ENCODE data around the gene ZC3H6.

The ZC3H6 gene

GRCh38 chr2:112275311-112275886 is at the start of gene ZC3H6:
TSS of gene ZC3H6 (plus strand) at chr2:112275597. CDS start at chr2:112275995, 398 bp downstream.
- DNase-seq (ENCODE audit: low read depth): peak; percentile 99

GRCh38 chr2:112229348-112229747 is 46.0 kb upstream of the ZC3H6 start:
- no peak for DNase-seq (ENCODE audit: low read depth)

- no peak for DNase-seq (ENCODE audit: low read depth)
These were observed 45.0 kb upstream of the ZC3H6 start for GRCh38 chr2:112230371-112230770.

GRCh38 chr2:112239862-112240261 is 35.5 kb upstream of the ZC3H6 start:
- DNase-seq (ENCODE audit: low read depth): no peak

- no peak for DNase-seq (ENCODE audit: low read depth)
These were observed 33.0 kb upstream of the ZC3H6 start for GRCh38 chr2:112242384-112242783.

- no peak for DNase-seq (ENCODE audit: low read depth)
These were observed 32.2 kb upstream of the ZC3H6 start for GRCh38 chr2:112243233-112243632.

GRCh38 chr2:112244854-112245253 is 30.5 kb upstream of the ZC3H6 start:
- no peak for DNase-seq (ENCODE audit: low read depth)

- no peak for DNase-seq (ENCODE audit: low read depth)
These were observed 24.1 kb upstream of the ZC3H6 start for GRCh38 chr2:112251271-112251670.

GRCh38 chr2:112253261-112253815 is 22.1 kb upstream of the ZC3H6 start:
- DNase-seq (ENCODE audit: low read depth): no peak

- DNase-seq (ENCODE audit: low read depth): peak; percentile 91
These were observed 20.7 kb upstream of the ZC3H6 start, which contains the start of gene ZC3H8 for GRCh38 chr2:112254466-112255240. TSS of gene ZC3H8 (minus strand) at chr2:112255042. CDS start at chr2:112254981, 61 bp downstream.

GRCh38 chr2:112255875-112256274 is 19.5 kb upstream of the ZC3H6 start:
- DNase-seq (ENCODE audit: low read depth): no peak

- DNase-seq (ENCODE audit: low read depth): no peak
These were observed 18.7 kb upstream of the ZC3H6 start for GRCh38 chr2:112256654-112257053.

GRCh38 chr2:112257575-112257974 is 17.8 kb upstream of the ZC3H6 start:
- DNase-seq (ENCODE audit: low read depth): no peak

- DNase-seq (ENCODE audit: low read depth): peak; percentile 69
These were observed 15.7 kb upstream of the ZC3H6 start for GRCh38 chr2:112259509-112260294.

- no peak for DNase-seq (ENCODE audit: low read depth)
These were observed 15.1 kb upstream of the ZC3H6 start for GRCh38 chr2:112260295-112260625.

- no peak for DNase-seq (ENCODE audit: low read depth)
These were observed 12.5 kb upstream of the ZC3H6 start for GRCh38 chr2:112262876-112263275.

GRCh38 chr2:112268547-112268946 is 6.8 kb upstream of the ZC3H6 start:
- DNase-seq (ENCODE audit: low read depth): no peak

GRCh38 chr2:112272669-112273068 is 2.7 kb upstream of the ZC3H6 start:
- DNase-seq (ENCODE audit: low read depth): no peak

- DNase-seq (ENCODE audit: low read depth): no peak
These were observed 2.0 kb upstream of the ZC3H6 start for GRCh38 chr2:112273349-112273748.

- peak; percentile 63 for DNase-seq (ENCODE audit: low read depth)
These were observed 733 bp downstream of the ZC3H6 start for GRCh38 chr2:112275887-112276773.

GRCh38 chr2:112276954-112277353 is 1.6 kb downstream of the ZC3H6 start:
- DNase-seq (ENCODE audit: low read depth): no peak
